ENCODE results near the gene DDTL. TPM values are rescaled to one million over a fixed set of nuclear protein-coding genes. Genes with fewer than 3 reads are reported as not detected.

The DDTL gene
- total RNA-seq, 1 donor from 2014 or later = not detected

- Mint-ChIP-seq H3K4me3 (ENCODE audit: low read depth) (no peak overlapping the region), H3K4me1 (ENCODE audit: low read depth) (peaks cover 21% of the 10 kb centered on the region), H3K27me3 (peaks cover 3% of the 10 kb centered on the region), H3K9me3 (ENCODE audit: low read depth) (peaks cover 4% of the 10 kb centered on the region), H3K27ac (peak overlapping the region; percentile 10), H3K36me3 (ENCODE audit: insufficient read depth) (no peaks in the 10 kb centered on the region)
- TF ChIP-seq, protein P1, sequence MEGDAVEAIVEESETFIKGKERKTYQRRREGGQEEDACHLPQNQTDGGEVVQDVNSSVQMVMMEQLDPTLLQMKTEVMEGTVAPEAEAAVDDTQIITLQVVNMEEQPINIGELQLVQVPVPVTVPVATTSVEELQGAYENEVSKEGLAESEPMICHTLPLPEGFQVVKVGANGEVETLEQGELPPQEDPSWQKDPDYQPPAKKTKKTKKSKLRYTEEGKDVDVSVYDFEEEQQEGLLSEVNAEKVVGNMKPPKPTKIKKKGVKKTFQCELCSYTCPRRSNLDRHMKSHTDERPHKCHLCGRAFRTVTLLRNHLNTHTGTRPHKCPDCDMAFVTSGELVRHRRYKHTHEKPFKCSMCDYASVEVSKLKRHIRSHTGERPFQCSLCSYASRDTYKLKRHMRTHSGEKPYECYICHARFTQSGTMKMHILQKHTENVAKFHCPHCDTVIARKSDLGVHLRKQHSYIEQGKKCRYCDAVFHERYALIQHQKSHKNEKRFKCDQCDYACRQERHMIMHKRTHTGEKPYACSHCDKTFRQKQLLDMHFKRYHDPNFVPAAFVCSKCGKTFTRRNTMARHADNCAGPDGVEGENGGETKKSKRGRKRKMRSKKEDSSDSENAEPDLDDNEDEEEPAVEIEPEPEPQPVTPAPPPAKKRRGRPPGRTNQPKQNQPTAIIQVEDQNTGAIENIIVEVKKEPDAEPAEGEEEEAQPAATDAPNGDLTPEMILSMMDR (IDR thresholded peaks at IDR 0.05; ENCODE audit: unreplicated experiment) = no peak
- DNase-seq (ENCODE audit: low spot score, unreplicated experiment) = no peak
Measured at GRCh38 chr22:24008381-24009226, 41.9 kb downstream of the DDTL start.

DNA sequence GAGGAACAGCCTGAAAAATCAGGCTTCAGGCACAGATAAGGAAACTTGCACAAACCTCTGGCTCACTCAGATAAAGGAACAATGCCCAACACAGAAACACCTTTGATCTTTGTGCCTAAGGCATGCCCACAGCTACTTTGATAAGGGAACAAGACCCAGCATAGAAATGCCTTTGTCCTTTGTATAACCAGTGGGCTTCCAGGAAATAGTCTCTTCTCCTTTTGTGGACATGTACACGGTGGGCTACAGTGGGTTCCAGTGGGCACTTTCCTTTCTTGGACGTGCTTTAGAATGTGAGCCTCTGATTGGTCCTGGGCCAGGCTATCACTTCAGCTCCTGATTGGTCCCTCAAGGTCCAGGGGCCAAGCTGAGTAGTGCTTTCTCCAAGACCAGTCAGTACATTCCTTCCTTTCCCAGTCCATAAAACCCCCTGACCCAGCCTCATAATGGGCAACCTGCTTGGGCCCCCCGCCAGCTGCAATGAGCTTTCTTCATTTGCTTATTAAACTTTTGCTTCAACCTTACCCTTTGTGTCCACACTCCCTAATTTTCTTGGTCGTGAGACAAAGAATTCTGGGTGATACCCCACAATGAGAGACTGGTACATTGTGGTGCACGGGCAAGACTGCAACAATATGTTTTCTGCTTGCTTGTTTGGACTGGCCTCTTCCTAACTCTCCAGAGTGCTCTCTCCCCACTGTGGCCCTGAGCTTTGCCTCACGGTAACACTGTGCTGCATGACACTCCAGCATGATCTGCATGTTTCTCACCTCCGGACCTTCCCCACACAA lies 42.7 kb downstream of the DDTL start:
- Mint-ChIP-seq H3K27ac (peak overlapping the region; percentile 10), H3K27me3 (peaks cover 3% of the 10 kb centered on the region), H3K4me3 (ENCODE audit: low read depth) (peak overlapping the region; percentile 52), H3K36me3 (ENCODE audit: insufficient read depth) (no peaks in the 10 kb centered on the region), H3K4me1 (ENCODE audit: low read depth) (peaks cover 22% of the 10 kb centered on the region), H3K9me3 (ENCODE audit: low read depth) (peaks cover 4% of the 10 kb centered on the region)
- no peak for DNase-seq (ENCODE audit: low spot score, unreplicated experiment)
- TF ChIP-seq, protein P1 (IDR thresholded peaks at IDR 0.05; ENCODE audit: unreplicated experiment) = no peak

DNA sequence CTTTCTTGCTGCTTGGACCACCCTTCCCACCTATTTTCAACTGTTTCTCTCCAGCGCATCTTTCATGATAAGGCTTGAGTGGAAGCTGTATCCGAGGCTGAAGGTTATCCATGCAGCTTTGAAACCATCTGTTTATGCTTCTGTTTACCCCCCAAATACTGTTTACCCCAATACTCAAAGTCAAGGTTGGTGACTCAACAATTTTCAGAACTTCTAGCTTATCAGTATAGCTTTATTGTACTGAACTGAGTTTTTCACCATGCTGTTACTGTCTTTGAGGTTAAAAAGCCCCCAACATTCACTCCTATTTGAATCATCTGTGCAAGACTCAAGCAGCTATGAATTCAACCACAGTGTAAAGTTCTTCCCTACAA lies 43.3 kb downstream of the DDTL start:
- peaks cover 22% of the 10 kb centered on the region for H3K4me1 Mint-ChIP-seq (ENCODE audit: low read depth)
- DNase-seq (ENCODE audit: low spot score, unreplicated experiment) = no peak
- TF ChIP-seq, protein P1 (IDR thresholded peaks at IDR 0.05; ENCODE audit: unreplicated experiment) = no peak
- H3K4me3 Mint-ChIP-seq (ENCODE audit: low read depth) = peak overlapping the region; percentile 52
- no peaks in the 10 kb centered on the region for H3K36me3 Mint-ChIP-seq (ENCODE audit: insufficient read depth)
- peak overlapping the region; percentile 22 for H3K27ac Mint-ChIP-seq
- peaks cover 4% of the 10 kb centered on the region for H3K9me3 Mint-ChIP-seq (ENCODE audit: low read depth)
- peaks cover 3% of the 10 kb centered on the region for H3K27me3 Mint-ChIP-seq

DNA sequence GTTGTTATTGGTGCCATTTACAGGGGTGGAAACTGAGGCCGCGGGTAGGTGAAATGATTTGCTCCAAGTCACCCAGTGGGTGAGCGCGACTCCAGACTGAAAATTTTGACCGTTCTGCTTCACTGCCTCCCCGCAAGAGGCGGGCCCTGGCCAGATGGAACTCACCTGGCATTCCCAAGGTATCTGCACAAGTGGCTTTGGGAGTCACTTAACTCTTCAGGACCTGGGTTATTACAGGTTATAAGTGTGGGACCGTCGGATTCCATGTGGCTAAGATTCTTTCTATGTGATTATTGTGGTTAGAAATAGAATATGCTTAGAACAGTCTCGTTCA lies 45.0 kb downstream of the DDTL start:
- TF ChIP-seq, protein P1 (IDR thresholded peaks at IDR 0.05; ENCODE audit: unreplicated experiment) = no peak
- DNase-seq (ENCODE audit: low spot score, unreplicated experiment) = no peak
- Mint-ChIP-seq H3K36me3 (ENCODE audit: insufficient read depth) (no peaks in the 10 kb centered on the region), H3K27ac (peak overlapping the region; percentile 96), H3K27me3 (peaks cover 1% of the 10 kb centered on the region), H3K9me3 (ENCODE audit: low read depth) (peaks cover 4% of the 10 kb centered on the region), H3K4me1 (ENCODE audit: low read depth) (peaks cover 22% of the 10 kb centered on the region), H3K4me3 (ENCODE audit: low read depth) (peak overlapping the region; percentile 87)

DNA sequence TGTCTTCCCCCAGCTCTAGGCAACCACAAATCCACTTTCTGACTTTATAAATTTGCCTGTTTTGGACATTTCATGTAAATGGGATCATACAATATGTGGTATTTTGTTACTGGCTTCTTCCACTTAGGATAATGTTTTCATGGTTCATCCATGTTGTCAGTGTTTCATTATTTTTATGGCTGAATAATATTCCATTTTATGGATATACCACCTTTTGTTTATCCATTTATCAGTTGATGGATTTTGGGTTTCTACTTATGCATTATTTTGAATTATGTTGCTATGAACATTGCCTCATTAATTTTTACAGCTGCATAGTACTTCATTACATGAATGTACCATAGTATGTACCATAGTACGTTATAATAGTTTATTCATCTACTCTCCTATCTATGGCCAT lies 49.5 kb downstream of the DDTL start:
- no peaks in the 10 kb centered on the region for H3K9me3 Mint-ChIP-seq (ENCODE audit: low read depth)
- TF ChIP-seq, protein P1 (IDR thresholded peaks at IDR 0.05; ENCODE audit: unreplicated experiment) = no peak
- H3K27ac Mint-ChIP-seq = no peak overlapping the region
- peaks cover 10% of the 10 kb centered on the region for H3K4me1 Mint-ChIP-seq (ENCODE audit: low read depth)
- H3K4me3 Mint-ChIP-seq (ENCODE audit: low read depth) = no peak overlapping the region
- no peaks in the 10 kb centered on the region for H3K27me3 Mint-ChIP-seq
- DNase-seq (ENCODE audit: low spot score, unreplicated experiment) = no peak
- H3K36me3 Mint-ChIP-seq (ENCODE audit: insufficient read depth) = peaks cover 6% of the 10 kb centered on the region

All from progenitor cell of endocrine pancreas (in vitro differentiated cells).